ENCODE measurements around the gene JAG1.

DNA sequence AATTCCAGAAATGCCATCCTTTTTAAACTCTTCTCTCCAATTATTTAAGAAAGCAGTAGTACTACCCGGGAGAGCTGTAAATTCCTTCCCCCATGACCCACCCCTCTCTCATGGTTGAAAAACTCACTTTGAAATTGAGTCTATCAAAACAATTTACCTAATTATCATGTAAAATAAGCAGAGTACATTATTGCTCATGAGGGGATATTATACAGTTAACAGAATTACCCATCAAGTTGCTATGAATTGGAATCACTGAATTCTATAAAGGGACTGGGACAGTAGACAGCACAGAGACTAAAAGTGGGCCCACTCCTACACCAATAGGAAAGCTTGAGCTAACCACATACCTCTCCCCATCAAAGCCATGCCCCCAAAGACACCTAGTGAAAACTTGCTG, 16.3 kb downstream of the JAG1 start:
- TF ChIP-seq, protein P1, sequence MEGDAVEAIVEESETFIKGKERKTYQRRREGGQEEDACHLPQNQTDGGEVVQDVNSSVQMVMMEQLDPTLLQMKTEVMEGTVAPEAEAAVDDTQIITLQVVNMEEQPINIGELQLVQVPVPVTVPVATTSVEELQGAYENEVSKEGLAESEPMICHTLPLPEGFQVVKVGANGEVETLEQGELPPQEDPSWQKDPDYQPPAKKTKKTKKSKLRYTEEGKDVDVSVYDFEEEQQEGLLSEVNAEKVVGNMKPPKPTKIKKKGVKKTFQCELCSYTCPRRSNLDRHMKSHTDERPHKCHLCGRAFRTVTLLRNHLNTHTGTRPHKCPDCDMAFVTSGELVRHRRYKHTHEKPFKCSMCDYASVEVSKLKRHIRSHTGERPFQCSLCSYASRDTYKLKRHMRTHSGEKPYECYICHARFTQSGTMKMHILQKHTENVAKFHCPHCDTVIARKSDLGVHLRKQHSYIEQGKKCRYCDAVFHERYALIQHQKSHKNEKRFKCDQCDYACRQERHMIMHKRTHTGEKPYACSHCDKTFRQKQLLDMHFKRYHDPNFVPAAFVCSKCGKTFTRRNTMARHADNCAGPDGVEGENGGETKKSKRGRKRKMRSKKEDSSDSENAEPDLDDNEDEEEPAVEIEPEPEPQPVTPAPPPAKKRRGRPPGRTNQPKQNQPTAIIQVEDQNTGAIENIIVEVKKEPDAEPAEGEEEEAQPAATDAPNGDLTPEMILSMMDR (IDR thresholded peaks at IDR 0.05), result no peak
- TF ChIP-seq POLR2A (IDR thresholded peaks at IDR 0.05), result no peak

Data from testis (tissue), 2 donors.